Measurements from ENCODE around the gene TMEM132E.

TMEM132E gene

GRCh38 chr17:34588266-34588665 is 8.9 kb downstream of the TMEM132E start:
- Histone ChIP-seq H3K4me2 (ENCODE audit: low read length) (no peak overlapping the region), H3K4me1 (ENCODE audit: low read length) (no peaks in the 10 kb centered on the region), H3K36me3 (replicated peaks; ENCODE audit: low read depth, low read length) (no peaks in the 10 kb centered on the region), H3K27ac (ENCODE audit: low read length) (no peak overlapping the region), H4K20me1 (ENCODE audit: insufficient read depth, low read length) (no peaks in the 10 kb centered on the region), H2AFZ (ENCODE audit: low read depth, low read length) (no peak overlapping the region), H3K9ac (ENCODE audit: low read length) (no peak overlapping the region), H3K4me3 (ENCODE audit: low read length) (no peak overlapping the region), H3K79me2 (ENCODE audit: low read length) (no peaks in the 10 kb centered on the region), H3K27me3 (ENCODE audit: low read depth, low read length) (peaks cover 77% of the 10 kb centered on the region), H3K9me3 (ENCODE audit: insufficient read depth, low read length) (no peaks in the 10 kb centered on the region)
- TF ChIP-seq EZH2phosphoT487 (IDR thresholded peaks at IDR 0.05; ENCODE audit: low read depth): no peak
- no peak for TF ChIP-seq CTCF (IDR thresholded peaks at IDR 0.05; ENCODE audit: low read depth, low read length)

GRCh38 chr17:34589120-34589965 is 10.0 kb downstream of the TMEM132E start:
- peaks cover 77% of the 10 kb centered on the region for H3K27me3 ChIP-seq (ENCODE audit: low read depth, low read length)
- no peaks in the 10 kb centered on the region for H3K4me1 ChIP-seq (ENCODE audit: low read length)
- no peak for TF ChIP-seq EZH2phosphoT487 (IDR thresholded peaks at IDR 0.05; ENCODE audit: low read depth)
- TF ChIP-seq CTCF (IDR thresholded peaks at IDR 0.05; ENCODE audit: low read depth, low read length): no peak
- H2AFZ ChIP-seq (ENCODE audit: low read depth, low read length): no peak overlapping the region
- no peaks in the 10 kb centered on the region for H4K20me1 ChIP-seq (ENCODE audit: insufficient read depth, low read length)
- no peak overlapping the region for H3K4me2 ChIP-seq (ENCODE audit: low read length)
- no peak overlapping the region for H3K27ac ChIP-seq (ENCODE audit: low read length)
- no peaks in the 10 kb centered on the region for H3K9me3 ChIP-seq (ENCODE audit: insufficient read depth, low read length)
- no peak overlapping the region for H3K9ac ChIP-seq (ENCODE audit: low read length)
- no peak overlapping the region for H3K4me3 ChIP-seq (ENCODE audit: low read length)
- H3K79me2 ChIP-seq (ENCODE audit: low read length): no peaks in the 10 kb centered on the region
- H3K36me3 ChIP-seq (replicated peaks; ENCODE audit: low read depth, low read length): no peaks in the 10 kb centered on the region

GRCh38 chr17:34592002-34592401 is 12.6 kb downstream of the TMEM132E start:
- Histone ChIP-seq H3K27ac (ENCODE audit: low read length) (no peak overlapping the region), H3K4me2 (ENCODE audit: low read length) (no peak overlapping the region), H3K27me3 (ENCODE audit: low read depth, low read length) (peaks cover 67% of the 10 kb centered on the region), H3K36me3 (replicated peaks; ENCODE audit: low read depth, low read length) (no peaks in the 10 kb centered on the region), H3K9me3 (ENCODE audit: insufficient read depth, low read length) (no peaks in the 10 kb centered on the region), H3K4me1 (ENCODE audit: low read length) (peaks cover 3% of the 10 kb centered on the region), H2AFZ (ENCODE audit: low read depth, low read length) (no peak overlapping the region), H3K4me3 (ENCODE audit: low read length) (no peak overlapping the region), H3K9ac (ENCODE audit: low read length) (no peak overlapping the region), H4K20me1 (ENCODE audit: insufficient read depth, low read length) (no peaks in the 10 kb centered on the region), H3K79me2 (ENCODE audit: low read length) (no peaks in the 10 kb centered on the region)
- TF ChIP-seq CTCF (IDR thresholded peaks at IDR 0.05; ENCODE audit: low read depth, low read length) (no peak), EZH2phosphoT487 (IDR thresholded peaks at IDR 0.05; ENCODE audit: low read depth) (no peak)

GRCh38 chr17:34596920-34597319 is 17.5 kb downstream of the TMEM132E start:
- Histone ChIP-seq H3K9me3 (ENCODE audit: insufficient read depth, low read length) (no peaks in the 10 kb centered on the region), H3K27me3 (ENCODE audit: low read depth, low read length) (peaks cover 36% of the 10 kb centered on the region), H3K27ac (ENCODE audit: low read length) (no peak overlapping the region), H2AFZ (ENCODE audit: low read depth, low read length) (no peak overlapping the region), H3K79me2 (ENCODE audit: low read length) (no peaks in the 10 kb centered on the region), H3K4me2 (ENCODE audit: low read length) (0 out of 2 replicates have a peak overlapping the region, but pooled peaks have one; percentile 25), H3K4me1 (ENCODE audit: low read length) (peaks cover 40% of the 10 kb centered on the region), H4K20me1 (ENCODE audit: insufficient read depth, low read length) (peaks cover 3% of the 10 kb centered on the region; the same call in 1 of the 2 replicates), H3K9ac (ENCODE audit: low read length) (no peak overlapping the region), H3K36me3 (replicated peaks; ENCODE audit: low read depth, low read length) (no peaks in the 10 kb centered on the region), H3K4me3 (ENCODE audit: low read length) (no peak overlapping the region)
- TF ChIP-seq CTCF (IDR thresholded peaks at IDR 0.05; ENCODE audit: low read depth, low read length) (no peak), EZH2phosphoT487 (IDR thresholded peaks at IDR 0.05; ENCODE audit: low read depth) (no peak)

Measured in OCI-LY3 (cell line).